K562 (cell line): ENCODE results near the gene HEXIM1. TPM values are rescaled to one million over a fixed set of nuclear protein-coding genes. Genes with fewer than 3 reads are reported as not detected.
A peak's percentile ranks its signal among the peaks of the same experiment; 100 is the strongest.

ENCODE experiments used
- BRD4 ChIP-seq: fragments of 200-600 bp; sonication (generic); IDR thresholded peaks from 2 replicates; pipeline ENCODE4 v1.6.1; 2017; ENCODE audit warnings: inconsistent platforms
- CTBP1 ChIP-seq: fragments of 450-650 bp; IDR thresholded peaks from 2 replicates; pipeline ENCODE4 v1.6.1; 2016; ENCODE audit warnings: borderline replicate concordance
- ERF ChIP-seq: fragments of 450-650 bp; formaldehyde crosslinking; IDR thresholded peaks from 2 replicates; pipeline ENCODE4 v1.4.0; 2020; ENCODE audit warnings: mild to moderate bottlenecking, mixed read lengths
- FOXK1 ChIP-seq: sonication (generic); formaldehyde crosslinking; IDR thresholded peaks from 2 replicates; pipeline ENCODE4 v1.8.0; 2022; ENCODE audit warnings: missing genetic modification reagents, mild to moderate bottlenecking, borderline replicate concordance
- GATA2 ChIP-seq: sonication (generic); formaldehyde crosslinking; IDR thresholded peaks from 2 replicates; pipeline ENCODE4 v1.4.0; 2020; ENCODE audit warnings: mild to moderate bottlenecking, missing genetic modification reagents
- HDAC8 ChIP-seq: fragments of 450-650 bp; IDR thresholded peaks from 2 replicates; pipeline ENCODE4 v1.6.1; 2016; ENCODE audit warnings: mild to moderate bottlenecking, missing genetic modification characterization, moderate library complexity, missing compliant biosample characterization
- NR2C1 ChIP-seq, 2 experiments: fragments of 450-650 bp; IDR thresholded peaks; 2 replicates each; pipeline ENCODE4 v1.6.1; 2017; ENCODE audit warnings: mild to moderate bottlenecking in 2 of 2, antibody characterized with exemption in 1 of 2, inconsistent platforms in 1 of 2, missing compliant biosample characterization in 1 of 2, missing genetic modification characterization in 1 of 2
- NR4A1 ChIP-seq, 2 experiments: fragments of 250-450 bp in 1 of 2; fragments of 450-650 bp in 1 of 2; sonication (Bioruptor Pico) in 1 of 2; IDR thresholded peaks; 2 replicates each; pipeline versions ENCODE4 v1.4.0 to v1.6.1; 2016 to 2020; ENCODE audit warnings: mild to moderate bottlenecking in 2 of 2, missing compliant biosample characterization in 1 of 2, missing genetic modification characterization in 1 of 2, moderate library complexity in 1 of 2
- PHB ChIP-seq: fragments of 250-450 bp; sonication (Bioruptor Pico); IDR thresholded peaks from 2 replicates; pipeline ENCODE4 v1.5.0; 2021
- POLR2G ChIP-seq: fragments of 200-400 bp; formaldehyde crosslinking; IDR thresholded peaks from 2 replicates; pipeline ENCODE4 v1.6.1; 2017; ENCODE audit warnings: low read depth, mild to moderate bottlenecking, antibody characterized with exemption, low read length, moderate library complexity
- TSHZ1 ChIP-seq: fragments of 250-450 bp; sonication (Bioruptor Pico); IDR thresholded peaks from 2 replicates; pipeline ENCODE4 v1.4.0; 2020; ENCODE audit warnings: mild to moderate bottlenecking, moderate library complexity
- USF1 ChIP-seq: sonication (generic); formaldehyde crosslinking; IDR thresholded peaks from 2 replicates; pipeline ENCODE4 v1.9.0; 2022; ENCODE audit warnings: mild to moderate bottlenecking, missing genetic modification reagents
- YY1 ChIP-seq, 3 experiments: IDR thresholded peaks; 2 replicates each; pipeline ENCODE4 v1.6.1; 2011; ENCODE audit warnings: low read length in 2 of 3, mild to moderate bottlenecking in 2 of 3, moderate library complexity in 2 of 3, borderline replicate concordance in 1 of 3, control low read depth in 1 of 3, low read depth in 1 of 3; ENCODE audit not compliant: insufficient read depth in 3 of 3, insufficient replicate concordance in 2 of 3, control insufficient read depth in 1 of 3, insufficient read length in 1 of 3; ENCODE audit errors: extremely low read depth in 1 of 3
- ZFP36 ChIP-seq: fragments of 150-350 bp; IDR thresholded peaks from 2 replicates; pipeline ENCODE4 v1.6.1; 2018; ENCODE audit warnings: low read length, low read depth; ENCODE audit not compliant: partially characterized antibody
- ZNF395 ChIP-seq: fragments of 200-800 bp; sonication (Bioruptor generic); IDR thresholded peaks from 2 replicates; pipeline ENCODE4 v1.6.1; 2017; ENCODE audit warnings: missing genetic modification characterization, missing compliant biosample characterization
- ZNF449 ChIP-seq: fragments of 250-450 bp; sonication (Bioruptor Pico); IDR thresholded peaks from 2 replicates; pipeline ENCODE4 v1.8.0; 2022; ENCODE audit warnings: moderate library complexity, mild to moderate bottlenecking, inconsistent platforms
- ZNF696 ChIP-seq: fragments of 250-450 bp; sonication (Bioruptor Pico); conservative IDR thresholded peaks from 2 replicates; pipeline ENCODE4 v1.4.0; 2020; ENCODE audit warnings: mild to moderate bottlenecking, moderate library complexity
- polyA plus RNA-seq, 8 experiments: library from polyadenylated mRNA; depleted of rRNA in 4 of 8; stranded (reverse) in 5 of 8; unstranded in 3 of 8; fragments of >200 nt; fragmentation: Nextera tagmentation in 2 of 8; fragmentation: Illumina TruSeq in 1 of 8; extraction: Ambion mirVana in 2 of 8; extraction: Trizol in 1 of 8; gene quantifications; 2 replicates each; pipeline versions ENCODE4 v1.2.1 to v1.2.3, GENCODE V29; 2011 to 2014; ENCODE audit warnings: inconsistent platforms in 1 of 8, missing spikeins in 1 of 8
- total RNA-seq, 7 experiments: library from RNA; depleted of rRNA in 6 of 7; stranded (reverse); fragments of >200 nt in 6 of 7; fragmentation: Illumina TruSeq in 2 of 7; extraction: Trizol in 2 of 7; gene quantifications; 2 replicates each; pipeline versions ENCODE4 v1.2.1 to v1.2.3, GENCODE V29; 2011 to 2021; ENCODE audit warnings: low replicate concordance in 1 of 7

HEXIM1 gene
- total and polyA plus RNA-seq, 9 of the 15 experiments (the other 6 are each of a cell fraction or from before 2014, with no cell fraction given), result 1.4 to 28.3 (median 9.1) TPM

- TF ChIP-seq ZNF449 (CRISPR knock-in tag) (no peak), NR4A1 (CRISPR knock-in tag; IDR thresholded peaks at IDR 0.05) (no peak), NR4A1 (tag; IDR thresholded peaks at IDR 0.05) (peak; percentile 92), USF1 (CRISPR knock-in tag) (peak; percentile 85; the same call in 1 of the 2 replicates), ERF (CRISPR knock-in tag) (0 out of 2 replicates have a peak, but pooled peaks have one; percentile 69), CTBP1 (peak; percentile 49; the same call in 1 of the 2 replicates), POLR2G (peak; percentile 11; the same call in 1 of the 2 replicates), HDAC8 (peak; percentile 89), ZNF395 (CRISPR knock-in tag) (peak; percentile 96), ZNF696 (CRISPR knock-in tag) (no peak), YY1 (IDR thresholded peaks at IDR 0.05; ENCODE audit: borderline replicate concordance in 1 of 3, control insufficient read depth in 1 of 3, extremely low read depth in 1 of 3, insufficient read depth in 3 of 3, insufficient read length in 1 of 3, insufficient replicate concordance in 2 of 3, low read depth in 1 of 3, low read length in 2 of 3) (peak; percentile 48 to 91 (median 85)), BRD4 (peak; percentile 63; the same call in 1 of the 2 replicates), ZFP36 (peak; percentile 31), GATA2 (CRISPR knock-in tag) (0 out of 2 replicates have a peak, but pooled peaks have one; percentile 36), NR2C1 (IDR thresholded peaks at IDR 0.05) (no peak; the same call in 1 of the 2 replicates), NR2C1 (tag; IDR thresholded peaks at IDR 0.05) (peak; percentile 50), PHB (0 out of 2 replicates have a peak, but pooled peaks have one; percentile 67), FOXK1 (CRISPR knock-in tag) (no peak), TSHZ1 (CRISPR knock-in tag) (no peak; the same call in 1 of the 2 replicates)
Observed at GRCh38 chr17:45146890-45147580, 1.2 kb upstream of the HEXIM1 start (continued).
